ENCODE measurements around the gene PSENEN.

Gene PSENEN

DNA sequence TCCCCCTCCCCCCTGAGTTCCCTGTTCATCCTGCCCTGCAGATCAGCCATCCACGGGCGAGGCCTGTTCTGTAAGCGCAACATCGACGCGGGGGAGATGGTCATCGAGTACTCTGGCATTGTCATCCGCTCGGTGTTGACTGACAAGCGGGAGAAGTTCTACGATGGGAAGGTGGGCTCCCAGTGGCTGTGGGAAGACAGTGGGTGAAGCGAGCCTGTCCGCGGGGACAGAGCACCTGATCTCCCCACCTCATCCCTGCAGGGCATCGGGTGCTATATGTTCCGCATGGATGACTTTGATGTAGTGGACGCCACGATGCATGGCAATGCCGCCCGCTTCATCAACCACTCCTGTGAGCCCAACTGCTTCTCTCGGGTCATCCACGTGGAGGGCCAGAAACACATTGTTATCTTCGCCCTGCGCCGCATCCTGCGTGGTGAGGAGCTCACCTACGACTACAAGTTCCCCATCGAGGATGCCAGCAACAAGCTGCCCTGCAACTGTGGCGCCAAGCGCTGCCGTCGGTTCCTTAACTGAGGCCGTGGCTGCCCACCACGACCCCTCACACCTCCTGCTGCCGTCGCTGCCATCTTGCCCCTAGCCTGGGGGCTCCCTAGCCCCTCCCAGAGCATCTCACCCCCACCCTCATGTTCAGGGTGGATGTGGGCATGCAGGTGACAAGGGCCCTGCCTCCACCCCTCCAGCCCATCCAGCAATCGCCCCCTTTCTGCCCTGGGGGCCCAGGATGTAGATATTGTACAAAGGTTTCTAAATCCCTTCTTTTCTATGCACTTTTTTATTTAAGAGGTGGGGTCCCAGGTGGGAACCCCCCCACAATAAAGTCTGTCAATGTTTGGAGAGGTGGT lies 7.2 kb upstream of the PSENEN start:
- Mint-ChIP-seq H3K36me3 (peaks cover 5% of the 10 kb centered on the region), H3K27me3 (no peaks in the 10 kb centered on the region), H3K27ac (peak overlapping the region; percentile 78), H3K4me1 (ENCODE audit: low read depth) (peaks cover 36% of the 10 kb centered on the region), H3K9me3 (ENCODE audit: low read depth) (no peaks in the 10 kb centered on the region), H3K4me3 (peak overlapping the region; percentile 30)

GRCh38 chr19:35738887-35739229 lies 6.6 kb upstream of the PSENEN start:
- peak overlapping the region; percentile 78 for H3K27ac Mint-ChIP-seq
- H3K9me3 Mint-ChIP-seq (ENCODE audit: low read depth) = no peaks in the 10 kb centered on the region
- peaks cover 39% of the 10 kb centered on the region for H3K4me1 Mint-ChIP-seq (ENCODE audit: low read depth)
- peak overlapping the region; percentile 30 for H3K4me3 Mint-ChIP-seq
- H3K36me3 Mint-ChIP-seq = peaks cover 5% of the 10 kb centered on the region
- H3K27me3 Mint-ChIP-seq = no peaks in the 10 kb centered on the region

DNA sequence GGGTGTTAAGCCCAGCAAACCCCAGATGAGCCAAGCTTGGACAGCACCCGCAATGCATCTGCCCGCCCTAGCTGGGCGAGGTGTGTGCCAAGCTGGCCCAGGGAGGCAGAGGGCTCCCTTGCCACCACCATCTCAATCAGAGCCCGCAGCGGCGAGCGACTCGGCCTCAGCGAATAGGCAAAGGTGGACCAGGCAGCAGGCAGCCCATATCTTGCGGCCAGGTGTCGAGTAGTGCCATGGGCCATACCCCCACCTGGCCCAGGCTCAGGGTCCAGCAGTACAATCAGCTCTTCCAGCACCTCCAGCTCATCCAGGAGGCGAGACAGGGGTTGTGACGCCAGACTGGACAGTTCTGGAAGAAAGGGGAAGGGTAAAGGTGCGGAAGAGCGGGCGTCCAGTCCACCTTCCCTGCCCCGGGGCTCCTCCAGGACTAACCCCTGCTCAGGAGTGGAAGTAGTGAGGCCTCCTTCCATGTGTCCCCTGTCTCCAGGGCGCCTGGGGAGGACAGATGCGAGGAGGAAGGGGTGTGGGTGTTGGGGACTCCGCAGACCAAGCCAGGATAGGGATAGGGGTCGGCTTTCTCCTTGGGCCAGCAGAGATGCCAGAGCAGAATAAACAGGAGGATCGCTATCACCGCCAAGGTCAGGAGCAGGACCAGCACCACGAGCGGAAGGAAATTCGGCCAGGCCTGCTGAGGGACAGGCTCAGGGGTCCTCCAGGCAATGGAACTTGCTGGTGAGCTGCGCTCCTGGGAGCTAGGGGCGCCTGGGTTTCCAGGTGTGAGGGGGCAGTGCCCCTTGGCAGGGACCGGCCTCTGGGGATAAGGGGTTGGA lies 6.0 kb upstream of the PSENEN start:
- Mint-ChIP-seq H3K36me3 (peaks cover 5% of the 10 kb centered on the region), H3K4me3 (peak overlapping the region; percentile 94), H3K27ac (no peak overlapping the region), H3K9me3 (ENCODE audit: low read depth) (no peaks in the 10 kb centered on the region), H3K27me3 (no peaks in the 10 kb centered on the region), H3K4me1 (ENCODE audit: low read depth) (peaks cover 42% of the 10 kb centered on the region)

- Mint-ChIP-seq H3K4me1 (ENCODE audit: low read depth) (peaks cover 44% of the 10 kb centered on the region), H3K36me3 (peaks cover 5% of the 10 kb centered on the region), H3K27ac (peak overlapping the region; percentile 93), H3K9me3 (ENCODE audit: low read depth) (no peaks in the 10 kb centered on the region), H3K27me3 (no peaks in the 10 kb centered on the region), H3K4me3 (peak overlapping the region; percentile 94)
Measured at GRCh38 chr19:35740108-35740422, 5.4 kb upstream of the PSENEN start.

DNA sequence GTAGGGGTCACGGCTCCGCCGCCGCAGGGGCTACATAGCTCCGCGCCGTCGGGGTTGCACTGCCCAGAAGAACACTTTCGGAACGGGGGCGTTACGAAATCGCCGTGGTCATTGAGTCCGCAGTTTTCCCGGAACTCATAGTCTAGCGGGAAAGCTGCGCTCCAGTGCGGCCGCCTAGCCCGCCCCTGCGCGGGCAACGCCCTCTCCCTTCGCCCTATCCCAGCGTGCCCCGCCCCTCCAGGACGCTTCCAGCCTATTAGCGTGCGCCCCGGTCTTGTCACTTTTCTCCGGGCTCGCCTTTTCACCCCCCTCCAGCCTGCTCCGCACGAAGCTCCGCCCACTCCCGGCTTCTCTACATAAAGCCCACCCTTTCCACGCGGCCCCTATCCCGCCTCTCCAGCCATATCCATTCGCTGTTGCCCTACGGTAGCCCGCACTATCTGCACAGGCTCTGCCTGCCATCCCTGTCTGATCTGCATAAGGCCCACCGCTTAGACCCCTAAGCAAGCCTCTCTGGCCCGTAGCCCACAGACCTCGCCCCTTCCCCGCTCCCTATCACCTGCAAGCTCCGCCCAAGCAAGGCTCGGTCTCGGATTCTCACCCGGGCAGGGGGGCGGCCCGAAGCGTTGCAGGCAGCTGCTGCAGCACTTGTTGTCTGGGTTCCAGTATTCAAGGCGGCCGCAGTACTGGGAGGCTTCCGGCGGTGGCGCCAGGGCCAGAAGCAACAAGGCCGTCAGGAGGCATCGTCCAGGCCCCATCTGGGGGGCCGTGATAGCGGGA lies 4.8 kb upstream of the PSENEN start:
- Mint-ChIP-seq H3K27ac (peak overlapping the region; percentile 93), H3K36me3 (peaks cover 5% of the 10 kb centered on the region), H3K4me1 (ENCODE audit: low read depth) (peaks cover 48% of the 10 kb centered on the region), H3K4me3 (peak overlapping the region; percentile 94), H3K27me3 (no peaks in the 10 kb centered on the region), H3K9me3 (ENCODE audit: low read depth) (no peaks in the 10 kb centered on the region)

GRCh38 chr19:35741203-35741515 lies 4.3 kb upstream of the PSENEN start:
- Mint-ChIP-seq H3K27ac (peak overlapping the region; percentile 93), H3K4me3 (peak overlapping the region; percentile 95), H3K4me1 (ENCODE audit: low read depth) (peaks cover 53% of the 10 kb centered on the region), H3K36me3 (peaks cover 5% of the 10 kb centered on the region), H3K9me3 (ENCODE audit: low read depth) (no peaks in the 10 kb centered on the region), H3K27me3 (no peaks in the 10 kb centered on the region)

- H3K4me3 Mint-ChIP-seq = peak within 1 kb of the TSS; percentile 95
- H3K36me3 Mint-ChIP-seq = peaks cover 5% of the 10 kb centered on the region
- peak within 1 kb of the TSS; percentile 99 for H3K27ac Mint-ChIP-seq
- H3K9me3 Mint-ChIP-seq (ENCODE audit: low read depth) = no peaks in the 10 kb centered on the region
- H3K4me1 Mint-ChIP-seq (ENCODE audit: low read depth) = peaks cover 52% of the 10 kb centered on the region
- H3K27me3 Mint-ChIP-seq = no peaks in the 10 kb centered on the region
Measured at GRCh38 chr19:35742121-35742724, 3.2 kb upstream of the PSENEN start, which contains the start of gene IGFLR1. Gene IGFLR1, minus strand, starts transcription at chr19:35742452. Its CDS starts 1,272 bp downstream, at chr19:35741180.

DNA sequence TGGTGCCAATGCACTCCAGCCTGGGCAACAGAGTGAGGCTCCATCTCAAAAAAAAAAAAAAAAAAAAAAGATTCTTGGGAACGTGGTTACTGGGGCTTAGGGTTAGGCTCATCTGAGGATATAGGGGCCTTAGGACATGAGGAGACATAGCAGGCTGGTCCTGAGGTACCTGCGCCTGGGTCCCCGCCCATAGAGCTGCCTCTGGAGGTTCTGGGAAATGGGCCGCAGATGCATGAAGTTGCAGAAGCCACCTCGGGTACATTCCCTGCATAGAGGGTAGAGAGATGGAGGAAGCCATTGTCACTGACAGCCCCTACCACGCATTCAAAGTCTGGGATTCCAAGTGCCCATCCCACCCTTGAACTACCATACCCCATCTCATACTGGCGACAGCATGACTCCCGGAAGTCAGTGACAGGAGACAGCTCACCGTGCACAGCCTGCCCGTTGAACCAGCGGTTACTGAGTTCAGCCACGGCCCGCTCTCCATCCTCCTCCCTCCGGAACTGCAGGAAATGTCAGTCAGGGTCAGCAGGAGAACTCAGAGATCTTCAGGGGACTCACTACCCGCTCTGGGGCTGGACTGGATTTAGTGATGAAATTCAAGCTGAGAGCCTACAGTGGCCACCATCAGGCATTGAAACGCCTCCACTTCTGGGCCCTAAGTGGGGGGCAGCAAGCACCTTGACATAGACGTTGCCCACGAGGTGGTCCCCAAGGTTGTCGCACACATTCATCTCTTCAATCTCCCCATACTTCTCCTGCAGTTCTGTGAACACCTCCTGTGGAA lies 1.6 kb upstream of the PSENEN start:
- H3K27me3 Mint-ChIP-seq = no peaks in the 10 kb centered on the region
- H3K27ac Mint-ChIP-seq = peak overlapping the region; percentile 99
- H3K4me3 Mint-ChIP-seq = peak overlapping the region; percentile 95
- H3K36me3 Mint-ChIP-seq = peaks cover 5% of the 10 kb centered on the region
- H3K9me3 Mint-ChIP-seq (ENCODE audit: low read depth) = no peaks in the 10 kb centered on the region
- H3K4me1 Mint-ChIP-seq (ENCODE audit: low read depth) = peaks cover 57% of the 10 kb centered on the region

DNA sequence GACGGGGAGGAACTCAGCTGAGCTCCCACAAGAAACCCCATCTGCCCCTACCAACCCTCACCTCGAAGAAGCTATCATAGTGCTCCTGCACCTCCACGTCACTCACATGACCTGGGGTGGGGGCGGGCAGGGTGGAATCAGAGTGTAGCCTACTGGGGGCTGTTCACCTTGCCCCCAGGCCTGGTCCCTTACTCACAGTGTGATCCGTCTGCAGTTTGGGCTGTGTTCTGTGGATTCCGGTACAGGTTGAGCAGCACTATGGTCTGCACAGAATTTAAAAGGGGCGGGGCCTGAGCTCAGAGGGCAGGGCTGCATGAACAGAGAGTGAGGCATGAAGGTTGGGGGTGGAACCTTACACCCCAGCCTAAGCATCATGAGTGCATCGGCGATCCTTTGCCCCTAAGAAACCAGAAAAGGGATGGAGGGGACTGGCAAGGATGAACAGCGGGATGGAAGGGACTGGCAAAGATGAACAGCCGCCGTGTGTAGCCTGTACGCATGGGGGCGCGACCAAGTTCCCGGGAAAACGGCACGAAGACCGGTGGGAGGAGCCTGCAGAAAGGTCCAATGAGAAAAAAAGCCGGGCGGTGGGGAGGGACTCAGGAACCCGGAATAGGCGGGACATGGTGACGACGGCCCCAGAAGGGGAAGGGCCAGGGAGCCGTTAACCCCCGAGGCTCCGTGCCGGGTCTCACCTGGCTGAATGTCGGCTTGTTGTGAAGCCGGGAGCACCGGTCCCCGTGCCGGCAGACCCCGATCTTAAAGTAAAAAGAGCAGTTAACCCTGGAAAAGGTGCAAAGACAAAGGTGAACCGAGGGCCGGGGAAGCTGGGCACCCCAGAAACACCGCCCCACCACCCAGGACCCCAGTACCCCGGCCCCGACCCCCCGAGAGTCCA lies 772 bp upstream of the PSENEN start:
- no peaks in the 10 kb centered on the region for H3K27me3 Mint-ChIP-seq
- peak overlapping the region; percentile 95 for H3K4me3 Mint-ChIP-seq
- H3K27ac Mint-ChIP-seq = peak overlapping the region; percentile 99
- no peaks in the 10 kb centered on the region for H3K9me3 Mint-ChIP-seq (ENCODE audit: low read depth)
- peaks cover 5% of the 10 kb centered on the region for H3K36me3 Mint-ChIP-seq
- H3K4me1 Mint-ChIP-seq (ENCODE audit: low read depth) = peaks cover 60% of the 10 kb centered on the region

- peak overlapping the region; percentile 99 for H3K27ac Mint-ChIP-seq
- H3K27me3 Mint-ChIP-seq = no peaks in the 10 kb centered on the region
- no peaks in the 10 kb centered on the region for H3K9me3 Mint-ChIP-seq (ENCODE audit: low read depth)
- H3K4me1 Mint-ChIP-seq (ENCODE audit: low read depth) = peaks cover 56% of the 10 kb centered on the region
- H3K4me3 Mint-ChIP-seq = peak overlapping the region; percentile 95
- peaks cover 5% of the 10 kb centered on the region for H3K36me3 Mint-ChIP-seq
Measured at GRCh38 chr19:35746087-35746462, 624 bp downstream of the PSENEN start.

GRCh38 chr19:35746531-35746930 lies 1.1 kb downstream of the PSENEN start:
- no peaks in the 10 kb centered on the region for H3K27me3 Mint-ChIP-seq
- peaks cover 5% of the 10 kb centered on the region for H3K36me3 Mint-ChIP-seq
- peak overlapping the region; percentile 99 for H3K27ac Mint-ChIP-seq
- no peaks in the 10 kb centered on the region for H3K9me3 Mint-ChIP-seq (ENCODE audit: low read depth)
- H3K4me3 Mint-ChIP-seq = peak overlapping the region; percentile 95
- H3K4me1 Mint-ChIP-seq (ENCODE audit: low read depth) = peaks cover 56% of the 10 kb centered on the region

GRCh38 chr19:35748106-35749020 lies 2.9 kb downstream of the PSENEN start, which contains the start of gene LIN37:
Gene LIN37, plus strand, starts transcription at chr19:35748576. Its CDS starts 149 bp downstream, at chr19:35748725.
- peak within 1 kb of the TSS; percentile 97 for H3K4me3 Mint-ChIP-seq
- peak within 1 kb of the TSS; percentile 95 for H3K27ac Mint-ChIP-seq
- H3K9me3 Mint-ChIP-seq (ENCODE audit: low read depth) = no peaks in the 10 kb centered on the region
- no peaks in the 10 kb centered on the region for H3K27me3 Mint-ChIP-seq
- peaks cover 42% of the 10 kb centered on the region for H3K4me1 Mint-ChIP-seq (ENCODE audit: low read depth)
- H3K36me3 Mint-ChIP-seq = no peaks in the 10 kb centered on the region
